ENCODE results near the gene ITPRID2. TPM values are rescaled to one million over a fixed set of nuclear protein-coding genes. Genes with fewer than 3 reads are reported as not detected.
"Not testable (repeated sequence)": the region's sequence is repeated elsewhere in the genome, so short reads cannot be mapped to it uniquely, and the experiment has no call there.

The ITPRID2 gene
- total and polyA plus RNA-seq, 4 donors, result 59.5 to 167 (median 112) TPM

DNA sequence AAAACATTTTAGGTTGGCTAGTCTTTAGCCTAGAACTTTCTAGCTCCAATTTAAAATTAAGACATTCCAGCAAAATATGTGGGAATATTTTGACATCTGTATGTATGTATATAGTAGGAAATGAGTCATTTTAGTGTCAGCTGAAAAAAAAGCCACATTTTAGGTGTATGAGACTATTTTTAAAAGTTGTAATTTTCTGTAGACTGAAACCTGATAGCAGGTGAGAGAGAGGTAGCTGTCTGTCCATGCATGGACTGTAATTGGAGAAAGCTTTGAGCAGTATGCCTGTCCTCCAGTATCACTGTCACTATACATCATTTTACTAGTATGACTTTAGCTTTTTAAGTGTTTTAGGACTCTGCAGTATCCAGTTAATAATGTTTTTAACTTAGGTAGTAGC, 68.0 kb downstream of the ITPRID2 start:
- H3K9ac ChIP-seq (ENCODE audit: insufficient read depth in 1 of 2, low read length in 2 of 2), result no peak overlapping the region
- TF ChIP-seq, protein P1, sequence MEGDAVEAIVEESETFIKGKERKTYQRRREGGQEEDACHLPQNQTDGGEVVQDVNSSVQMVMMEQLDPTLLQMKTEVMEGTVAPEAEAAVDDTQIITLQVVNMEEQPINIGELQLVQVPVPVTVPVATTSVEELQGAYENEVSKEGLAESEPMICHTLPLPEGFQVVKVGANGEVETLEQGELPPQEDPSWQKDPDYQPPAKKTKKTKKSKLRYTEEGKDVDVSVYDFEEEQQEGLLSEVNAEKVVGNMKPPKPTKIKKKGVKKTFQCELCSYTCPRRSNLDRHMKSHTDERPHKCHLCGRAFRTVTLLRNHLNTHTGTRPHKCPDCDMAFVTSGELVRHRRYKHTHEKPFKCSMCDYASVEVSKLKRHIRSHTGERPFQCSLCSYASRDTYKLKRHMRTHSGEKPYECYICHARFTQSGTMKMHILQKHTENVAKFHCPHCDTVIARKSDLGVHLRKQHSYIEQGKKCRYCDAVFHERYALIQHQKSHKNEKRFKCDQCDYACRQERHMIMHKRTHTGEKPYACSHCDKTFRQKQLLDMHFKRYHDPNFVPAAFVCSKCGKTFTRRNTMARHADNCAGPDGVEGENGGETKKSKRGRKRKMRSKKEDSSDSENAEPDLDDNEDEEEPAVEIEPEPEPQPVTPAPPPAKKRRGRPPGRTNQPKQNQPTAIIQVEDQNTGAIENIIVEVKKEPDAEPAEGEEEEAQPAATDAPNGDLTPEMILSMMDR (IDR thresholded peaks at IDR 0.05; ENCODE audit: control extremely low read depth, extremely low read depth), result no peak

DNA sequence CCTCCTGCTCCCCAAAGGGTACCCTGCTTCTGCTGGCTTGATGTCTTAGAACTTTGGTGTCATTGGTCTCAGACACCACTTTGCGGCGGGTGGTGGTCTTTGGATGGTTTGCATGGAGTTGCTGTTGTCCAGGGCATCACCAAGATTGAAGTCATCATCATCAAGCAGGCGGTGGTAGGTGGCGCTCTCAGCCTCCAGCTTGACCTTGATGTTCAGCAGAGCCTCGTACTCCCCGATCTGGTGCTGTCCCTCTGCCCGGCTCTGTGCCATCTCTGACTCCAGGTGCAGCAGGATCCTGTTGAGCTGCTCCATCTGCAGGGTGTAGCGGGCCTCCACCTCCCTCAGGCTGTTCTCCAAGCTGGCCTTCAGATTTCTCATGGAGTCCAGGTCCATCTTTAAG, 69.6 kb downstream of the ITPRID2 start:
- H3K4me1 ChIP-seq (ENCODE audit: control insufficient read depth in 5 of 5, insufficient read depth in 5 of 5, low read length in 5 of 5); H3K36me3 ChIP-seq (ENCODE audit: control insufficient read depth in 4 of 4, insufficient read depth in 4 of 4, low read length in 4 of 4); DNase-seq; H3K27me3 ChIP-seq (ENCODE audit: control insufficient read depth in 3 of 3, insufficient read depth in 3 of 3, low read length in 2 of 3); H3K9ac ChIP-seq (ENCODE audit: insufficient read depth in 1 of 2, low read length in 2 of 2); H3K9me3 ChIP-seq (ENCODE audit: control insufficient read depth in 4 of 4, insufficient read depth in 3 of 4, low read length in 3 of 4); ATAC-seq (ENCODE audit: insufficient read depth, low FRiP score); H3K4me3 ChIP-seq; H3K27ac ChIP-seq (ENCODE audit: low read depth in 1 of 2, low read length in 1 of 2): not testable (repeated sequence)
- 94 to 96% methylated on average over 8 of the region's 8 CpGs for WGBS, 2 donors

More for the DNA sequence above, 68.0 kb downstream of the ITPRID2 start:
- H3K27ac ChIP-seq (ENCODE audit: low read depth in 1 of 2, low read length in 1 of 2), result no peak overlapping the region
- ATAC-seq (ENCODE audit: insufficient read depth, low FRiP score) (no peak), DNase-seq (no peak)
- H3K4me1 ChIP-seq (ENCODE audit: control insufficient read depth in 5 of 5, insufficient read depth in 5 of 5, low read length in 5 of 5), result peaks cover 0 to 3% (median 0%) of the 10 kb centered on the region in 5 donors
- no peaks in the 10 kb centered on the region for H3K27me3 ChIP-seq (ENCODE audit: control insufficient read depth in 3 of 3, insufficient read depth in 3 of 3, low read length in 2 of 3)
- no peak overlapping the region for H3K4me3 ChIP-seq
- peaks cover 0 to 2% (median 0%) of the 10 kb centered on the region in 4 donors for H3K9me3 ChIP-seq (ENCODE audit: control insufficient read depth in 4 of 4, insufficient read depth in 3 of 4, low read length in 3 of 4)
- H3K36me3 ChIP-seq (ENCODE audit: control insufficient read depth in 4 of 4, insufficient read depth in 4 of 4, low read length in 4 of 4), result no peaks in the 10 kb centered on the region

DNA sequence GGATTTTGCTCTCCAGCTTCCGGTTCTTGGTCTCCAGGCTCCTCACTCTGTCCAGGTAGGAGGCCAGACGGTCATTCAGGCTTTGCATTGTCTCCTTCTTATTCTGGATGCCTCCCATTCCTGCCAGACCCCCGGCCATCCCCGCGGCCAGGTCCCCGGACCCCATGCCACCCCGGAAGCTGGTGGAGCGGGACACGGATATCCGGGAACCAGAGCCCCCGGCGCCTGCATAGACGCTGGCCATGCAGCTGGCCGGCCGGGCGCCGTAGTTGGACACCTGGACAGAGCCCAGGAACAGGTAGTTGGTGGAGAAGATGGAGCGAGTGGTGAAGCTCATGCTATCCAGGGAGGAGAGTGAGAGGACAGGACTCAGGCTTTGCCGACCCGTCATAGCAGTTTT, 70.6 kb downstream of the ITPRID2 start:
- 97 to 98% methylated on average over 20 of the region's 20 CpGs for WGBS, 2 donors
- H3K27me3 ChIP-seq (ENCODE audit: control insufficient read depth in 3 of 3, insufficient read depth in 3 of 3, low read length in 2 of 3), result no peaks in the 10 kb centered on the region
- H3K4me3 ChIP-seq, result no peak overlapping the region
- no peaks in the 10 kb centered on the region for H3K36me3 ChIP-seq (ENCODE audit: control insufficient read depth in 4 of 4, insufficient read depth in 4 of 4, low read length in 4 of 4)
- H3K4me1 ChIP-seq (ENCODE audit: control insufficient read depth in 5 of 5, insufficient read depth in 5 of 5, low read length in 5 of 5), result no peaks in the 10 kb centered on the region
- DNase-seq, result no peak
- ATAC-seq (ENCODE audit: insufficient read depth, low FRiP score), result no peak
- TF ChIP-seq, protein P1 (IDR thresholded peaks at IDR 0.05; ENCODE audit: control extremely low read depth, extremely low read depth), result no peak
- peaks cover 0 to 3% (median 0%) of the 10 kb centered on the region in 4 donors for H3K9me3 ChIP-seq (ENCODE audit: control insufficient read depth in 4 of 4, insufficient read depth in 3 of 4, low read length in 3 of 4)
- H3K27ac ChIP-seq (ENCODE audit: low read depth in 1 of 2, low read length in 1 of 2), result no peak overlapping the region
- no peak overlapping the region for H3K9ac ChIP-seq (ENCODE audit: insufficient read depth in 1 of 2, low read length in 2 of 2)

DNA sequence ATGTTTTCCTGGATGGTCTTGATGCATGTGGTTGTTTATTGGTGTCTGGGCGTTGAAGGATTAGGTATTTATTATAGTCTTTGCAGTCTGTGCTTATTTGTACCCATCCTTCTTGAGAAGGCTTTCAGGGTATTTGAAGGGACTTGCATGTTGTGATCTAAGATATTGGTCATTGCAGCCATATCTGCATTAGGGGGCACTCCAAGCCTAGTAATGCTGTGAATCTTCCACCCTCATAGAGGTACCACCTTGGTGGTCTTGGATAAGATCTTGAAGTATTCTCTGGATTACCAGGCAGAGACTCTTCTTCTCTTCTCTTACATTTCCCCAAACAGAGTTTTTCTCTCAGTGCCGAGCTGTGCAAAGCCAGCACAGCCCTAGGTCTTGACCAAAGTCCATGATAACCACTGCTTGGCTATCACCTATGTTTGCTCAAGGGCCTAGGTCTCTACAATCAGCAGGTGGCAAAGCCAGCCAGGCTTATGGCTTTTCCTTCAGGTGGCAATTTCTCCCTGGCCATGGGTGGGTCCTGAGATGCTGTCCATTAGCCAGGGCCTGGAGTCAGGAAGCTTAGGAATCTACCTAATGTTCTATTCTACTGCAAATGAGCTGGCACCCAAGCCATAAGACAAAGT, 78.7 kb downstream of the ITPRID2 start:
- H3K9ac ChIP-seq (ENCODE audit: insufficient read depth in 1 of 2, low read length in 2 of 2), result no peak overlapping the region
- H3K9me3 ChIP-seq (ENCODE audit: control insufficient read depth in 4 of 4, insufficient read depth in 3 of 4, low read length in 3 of 4), result no peaks in the 10 kb centered on the region
- DNase-seq, result no peak
- H3K4me3 ChIP-seq, result no peak overlapping the region
- WGBS, 2 donors, result 94% methylated on average over 2 of the region's 2 CpGs
- no peak overlapping the region for H3K27ac ChIP-seq (ENCODE audit: low read depth in 1 of 2, low read length in 1 of 2)
- no peak for ATAC-seq (ENCODE audit: insufficient read depth, low FRiP score)
- H3K27me3 ChIP-seq (ENCODE audit: control insufficient read depth in 3 of 3, insufficient read depth in 3 of 3, low read length in 2 of 3), result no peaks in the 10 kb centered on the region
- TF ChIP-seq, protein P1 (IDR thresholded peaks at IDR 0.05; ENCODE audit: control extremely low read depth, extremely low read depth), result no peak
- no peaks in the 10 kb centered on the region for H3K36me3 ChIP-seq (ENCODE audit: control insufficient read depth in 4 of 4, insufficient read depth in 4 of 4, low read length in 4 of 4)
- peaks cover 0 to 2% (median 0%) of the 10 kb centered on the region in 5 donors for H3K4me1 ChIP-seq (ENCODE audit: control insufficient read depth in 5 of 5, insufficient read depth in 5 of 5, low read length in 5 of 5)

Data from lung (tissue), 12 donors.